T47D (cell line): ENCODE measurements around the gene PDE8A.

Experiments
- DNase-seq, 2 experiments: peaks; one replicate each; pipeline versions ENCODE4 v3.0.0 to v3.0.0-alpha.2; 2011 to 2012; ENCODE audit warnings: low read depth in 1 of 2, low spot score in 1 of 2
- JUND ChIP-seq: IDR thresholded peaks from 2 replicates; pipeline ENCODE4 v1.6.1; 2012; ENCODE audit warnings: low read depth
- in situ Hi-C: cut with HindIII; loops from 2 replicates; pipeline ENCODE4 v1.10.0; 2016; ENCODE audit warnings: low sequenced_read_pairs, low pct_unique_long_range_greater_than_20kb

Gene PDE8A

DNA sequence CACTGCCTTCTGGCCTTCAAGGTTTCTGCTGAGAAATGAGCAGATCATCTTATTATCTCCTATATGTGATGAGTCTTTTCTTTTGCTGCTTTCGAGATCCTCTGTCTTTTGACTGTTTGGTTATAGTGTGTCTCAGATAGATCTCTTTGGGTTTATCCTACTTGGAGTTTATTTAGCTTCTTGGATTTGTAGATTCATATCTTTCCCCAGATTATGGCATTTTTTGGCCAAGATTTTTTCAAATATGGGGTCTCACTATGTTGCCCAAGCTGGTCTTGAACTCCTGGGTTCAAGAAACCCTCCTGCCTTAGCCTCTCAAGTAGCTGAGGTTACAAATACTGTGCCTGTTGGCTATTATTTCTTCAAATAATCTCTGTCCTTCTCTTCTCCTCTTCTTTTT, 150.3 kb downstream of the PDE8A start:
- TF ChIP-seq JUND = no peak
- in situ Hi-C loops = no loop called here
- DNase-seq = no peak

DNA sequence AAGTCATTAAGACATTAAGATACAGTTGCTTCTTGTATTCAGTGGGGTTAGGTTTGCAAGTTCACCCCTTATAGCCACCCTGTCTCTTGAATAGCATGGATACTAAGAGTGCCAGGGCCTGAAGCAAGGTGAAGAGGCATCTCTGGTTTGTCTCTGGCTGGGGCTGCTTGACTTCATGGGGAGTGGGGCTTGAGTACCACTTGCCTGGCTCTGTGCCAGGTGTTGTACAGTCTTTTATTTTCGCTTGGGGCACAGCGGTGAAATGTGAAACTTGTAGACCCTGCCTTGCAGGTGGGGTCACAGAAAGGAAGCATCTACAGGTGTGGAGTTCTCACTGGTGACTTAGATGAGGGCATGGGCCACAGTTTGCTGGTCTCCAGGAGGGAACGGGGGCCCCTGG, 152.1 kb downstream of the PDE8A start:
- DNase-seq = no peak
- in situ Hi-C loops = no loop called here
- no peak for TF ChIP-seq JUND

DNA sequence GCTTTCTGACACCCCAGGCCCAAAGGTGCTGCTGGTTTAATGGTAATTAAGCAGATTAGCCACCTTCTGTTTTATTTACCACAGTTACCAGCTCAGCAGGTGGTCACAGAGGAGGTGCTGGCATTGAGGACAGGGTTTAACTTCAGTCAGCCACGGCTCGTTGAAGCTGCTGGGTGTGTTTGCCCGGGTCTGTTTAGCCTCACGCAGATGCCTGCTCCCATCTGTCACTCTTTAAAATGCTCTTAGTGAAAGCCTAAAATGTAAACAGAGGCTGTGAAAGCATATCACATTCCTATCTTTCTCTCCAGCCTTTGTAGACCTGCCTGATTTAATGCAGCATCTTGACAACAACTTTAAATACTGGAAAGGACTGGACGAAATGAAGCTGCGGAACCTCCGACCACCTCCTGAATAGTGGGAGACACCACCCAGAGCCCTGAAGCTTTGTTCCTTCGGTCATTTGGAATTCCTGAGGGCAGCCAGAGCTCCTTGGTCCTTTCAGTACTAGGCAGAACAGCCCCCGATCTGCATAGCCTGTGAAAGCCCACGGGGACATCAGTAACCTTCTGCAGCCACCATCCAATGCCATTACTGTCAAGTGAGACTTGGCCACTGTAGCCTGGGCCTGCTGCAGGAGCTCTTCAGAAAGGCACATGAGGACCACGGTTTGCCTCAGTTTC, 156.0 kb downstream of the PDE8A start:
- DNase-seq = no peak
- in situ Hi-C loops = no loop called here
- TF ChIP-seq JUND = no peak

DNA sequence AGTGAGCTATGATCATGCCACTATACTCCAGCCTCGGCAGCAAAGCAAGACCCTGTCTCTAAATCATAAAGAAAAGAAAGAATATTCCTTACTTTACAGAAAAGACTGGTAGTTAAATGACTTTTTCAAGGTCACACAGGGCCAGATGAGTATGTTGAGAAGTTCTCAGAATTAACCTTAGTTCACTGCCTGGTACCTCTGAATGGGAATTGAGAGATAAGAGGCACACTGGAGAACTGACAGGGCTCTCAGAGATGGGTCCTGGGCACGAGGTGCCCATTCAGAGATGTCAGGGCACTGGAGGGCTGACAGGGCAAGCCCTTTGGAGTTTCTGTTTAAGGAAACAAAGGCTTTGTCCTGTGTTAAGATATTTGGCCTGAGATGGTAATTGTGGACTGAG, 157.7 kb downstream of the PDE8A start:
- DNase-seq = no peak
- no peak for TF ChIP-seq JUND
- in situ Hi-C loops = no loop called here

DNA sequence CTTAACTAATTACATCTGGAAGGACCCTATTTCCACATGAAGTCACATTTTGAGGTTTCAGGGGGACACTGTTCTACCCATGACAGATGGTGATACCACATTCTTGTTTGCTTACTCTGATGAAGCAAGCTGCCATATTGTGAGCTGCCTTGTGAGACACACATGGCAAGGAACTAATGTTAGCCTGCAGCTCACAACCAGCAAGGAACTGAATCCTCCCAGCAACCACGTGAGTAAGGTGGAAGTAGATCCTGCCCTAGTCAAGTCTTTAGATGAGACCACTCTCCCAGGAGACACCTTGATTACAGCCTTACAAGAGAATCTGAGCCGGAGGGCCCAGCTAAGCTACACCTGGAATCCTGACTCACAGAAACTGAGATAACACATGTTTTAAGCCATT, 160.1 kb downstream of the PDE8A start:
- no peak for TF ChIP-seq JUND
- in situ Hi-C loops = no loop called here
- DNase-seq = no peak

DNA sequence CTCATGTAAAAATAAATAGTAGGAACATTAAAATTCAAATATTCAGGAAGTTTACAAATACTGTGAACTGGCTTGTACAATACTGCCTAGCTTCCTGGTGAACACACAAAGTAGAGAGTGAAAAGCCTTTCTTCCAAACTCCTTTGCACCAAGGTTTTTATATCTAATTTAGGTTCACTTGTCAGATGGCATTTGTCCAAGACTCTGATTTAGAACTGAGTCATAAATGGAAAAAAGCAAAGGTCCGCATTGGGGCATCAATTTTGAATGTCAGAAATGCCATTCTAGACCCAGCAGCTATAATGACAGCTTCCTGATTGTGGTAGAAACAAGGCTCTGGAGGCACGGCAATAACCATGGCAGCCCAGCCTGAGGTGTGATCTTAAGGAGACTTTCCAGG, 160.7 kb downstream of the PDE8A start:
- TF ChIP-seq JUND = no peak
- in situ Hi-C loops = no loop called here
- DNase-seq = no peak

DNA sequence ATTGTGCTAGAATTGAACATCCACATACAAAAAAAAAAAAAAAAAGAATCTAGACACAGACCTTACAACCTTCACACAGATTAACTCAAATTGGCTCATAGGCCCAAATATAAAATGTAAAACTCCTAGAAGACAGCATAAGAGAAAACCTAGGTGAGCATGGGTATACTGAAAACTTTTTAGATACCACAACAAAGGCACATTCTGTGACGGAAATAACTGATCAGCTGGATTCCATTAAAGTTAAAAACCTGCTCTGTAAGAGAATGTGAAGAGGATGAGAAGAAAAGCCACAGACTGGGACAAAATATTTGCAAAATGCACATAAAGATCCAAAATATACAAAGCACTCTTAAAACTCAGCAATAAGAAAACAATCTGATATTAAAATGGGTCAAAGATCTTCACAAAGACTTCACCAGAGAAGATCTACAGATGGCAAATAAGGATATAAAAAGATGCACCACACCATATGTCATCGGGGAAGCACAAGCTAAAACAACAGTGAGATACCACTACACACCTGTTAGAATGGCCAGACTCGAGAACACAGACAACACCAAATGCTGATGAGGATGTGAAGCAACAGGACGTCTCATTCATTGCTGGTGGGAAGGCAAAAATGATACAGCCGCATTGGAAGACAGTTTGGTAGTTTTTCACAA, 167.9 kb downstream of the PDE8A start:
- DNase-seq = no peak
- TF ChIP-seq JUND = no peak
- in situ Hi-C loops = no loop called here

DNA sequence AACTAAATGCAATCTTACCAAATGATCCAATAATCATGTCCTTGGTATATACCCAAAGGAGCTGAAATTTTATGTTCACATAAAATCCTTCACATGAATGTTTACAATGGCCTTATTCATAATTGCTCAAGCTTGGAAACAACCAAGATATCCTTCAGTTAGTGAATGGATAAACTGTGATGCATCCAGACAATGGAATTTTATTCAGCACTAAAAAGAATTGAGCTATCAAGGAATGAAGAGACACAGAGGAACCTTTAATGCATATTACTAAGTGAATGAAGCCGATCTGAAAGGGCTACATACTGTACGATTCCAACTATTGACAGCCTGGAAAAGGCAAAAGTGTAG, 168.4 kb downstream of the PDE8A start:
- DNase-seq = no peak
- TF ChIP-seq JUND = no peak
- in situ Hi-C loops = no loop called here

DNA sequence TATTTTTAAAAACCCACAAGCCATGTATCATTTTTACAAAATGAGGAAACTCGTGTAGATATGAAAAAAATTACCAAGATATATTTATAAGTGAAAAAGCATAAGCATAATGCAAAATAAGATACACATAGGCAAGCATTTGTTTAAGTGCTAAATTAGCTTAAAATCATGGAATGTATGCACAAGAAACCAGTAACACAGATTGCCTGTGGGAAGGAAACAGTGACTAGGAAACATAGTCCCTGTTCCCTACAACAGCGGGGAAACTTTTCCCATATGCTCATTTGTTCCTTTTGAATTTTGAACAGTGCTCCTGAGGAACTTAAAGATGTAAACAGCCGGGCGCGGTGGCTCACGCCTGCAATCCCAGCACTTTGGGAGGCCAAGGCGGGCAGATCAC, 169.5 kb downstream of the PDE8A start:
- no peak for TF ChIP-seq JUND
- in situ Hi-C loops = no loop called here
- no peak for DNase-seq

DNA sequence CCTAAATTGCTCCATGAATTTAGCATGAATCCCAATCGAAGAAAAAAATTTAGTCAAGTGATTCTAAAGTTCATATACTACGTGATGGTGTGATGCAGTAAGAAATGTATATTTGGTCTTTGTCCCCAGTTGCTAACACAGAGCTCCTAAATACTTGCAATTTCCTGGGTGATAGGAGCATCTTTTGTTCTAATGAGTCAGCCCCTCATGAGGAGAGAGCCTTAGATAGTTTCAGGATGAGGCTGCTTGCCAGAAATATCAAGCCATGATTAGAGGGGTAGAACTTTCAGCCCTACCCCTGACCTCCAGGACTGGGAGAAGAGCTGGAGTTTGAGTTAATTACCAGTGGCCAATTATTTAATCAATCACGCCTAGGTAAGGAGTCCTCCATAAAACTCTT, 170.2 kb downstream of the PDE8A start:
- in situ Hi-C loops = no loop called here
- no peak for DNase-seq
- TF ChIP-seq JUND = no peak

DNA sequence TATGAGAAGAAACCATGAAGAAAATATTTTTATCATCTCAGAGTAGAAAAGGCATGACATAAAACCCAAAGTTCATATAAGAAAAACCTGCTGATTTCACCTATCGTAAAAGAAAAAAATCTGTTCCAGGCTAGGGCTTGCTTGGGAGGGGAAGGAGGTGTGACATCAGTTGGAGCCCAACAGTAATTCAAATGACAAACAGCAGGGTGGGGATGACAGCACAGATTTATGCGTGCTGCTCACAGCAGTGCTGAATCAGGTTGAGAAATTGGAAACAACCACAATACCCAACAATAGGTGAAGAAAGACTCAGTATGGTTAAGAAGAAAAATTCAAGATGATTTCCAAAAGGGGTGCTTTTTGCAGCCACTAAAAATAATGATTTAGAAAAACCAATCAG, 172.4 kb downstream of the PDE8A start:
- no peak for DNase-seq
- in situ Hi-C loops = no loop called here
- no peak for TF ChIP-seq JUND

DNA sequence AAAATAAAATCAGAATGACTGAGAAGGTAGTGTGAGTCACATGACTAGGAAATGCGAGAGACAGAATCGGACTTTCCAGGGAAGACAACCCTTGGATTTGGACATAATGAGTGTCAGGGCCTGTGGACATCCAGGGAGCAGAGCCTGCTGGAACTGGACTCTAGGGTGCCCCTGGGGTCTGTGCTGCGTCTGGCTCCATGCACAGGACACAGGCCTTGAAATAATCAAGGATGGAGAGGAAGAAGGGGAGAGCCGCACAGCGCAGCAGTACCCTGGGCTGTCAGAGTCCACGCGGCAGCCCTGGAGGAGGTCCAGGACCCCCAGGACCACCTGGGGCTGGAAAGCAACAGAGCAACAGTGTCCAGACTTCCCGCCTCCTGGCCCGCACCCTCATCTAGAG, 173.7 kb downstream of the PDE8A start:
- no peak for TF ChIP-seq JUND
- in situ Hi-C loops = no loop called here
- DNase-seq = no peak

DNA sequence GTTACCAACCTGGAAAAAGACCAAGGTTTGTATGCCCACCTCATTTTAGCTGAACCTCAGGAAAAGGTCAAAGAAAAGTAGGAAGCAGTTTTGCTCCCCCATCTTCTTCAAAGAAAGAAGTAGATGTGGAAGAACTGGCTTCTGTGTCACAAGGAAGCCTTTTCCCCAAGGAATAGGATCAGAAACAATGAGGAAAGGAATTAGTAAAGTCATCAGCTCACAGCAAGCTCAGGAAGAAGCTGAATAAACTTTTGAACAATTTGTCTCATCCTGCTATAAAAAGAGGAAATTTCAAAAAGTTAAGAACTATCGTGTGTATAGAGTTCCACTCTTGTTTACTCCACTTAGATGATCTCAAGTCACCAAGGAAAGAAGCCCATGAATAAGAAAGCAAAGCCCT, 174.2 kb downstream of the PDE8A start:
- no peak for DNase-seq
- TF ChIP-seq JUND = no peak
- in situ Hi-C loops = no loop called here

DNA sequence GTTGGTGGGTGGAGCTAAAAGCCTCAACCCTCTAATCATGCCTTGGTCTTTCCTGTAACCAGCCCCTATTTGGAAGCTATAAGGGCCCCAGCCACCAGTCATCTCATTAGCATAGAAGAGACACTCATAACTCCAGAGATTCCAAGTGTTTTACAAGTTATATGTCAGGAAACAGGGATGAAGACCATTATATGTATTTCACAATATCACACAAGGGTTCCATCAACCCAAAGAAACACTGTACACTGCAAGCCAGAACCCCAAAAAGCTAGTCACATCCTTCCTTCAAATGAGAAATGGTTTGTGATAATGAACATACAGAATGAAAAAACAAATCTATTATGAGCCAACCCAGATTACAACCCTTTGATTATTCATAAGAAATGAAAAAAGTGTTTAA, 175.7 kb downstream of the PDE8A start:
- no peak for DNase-seq
- no peak for TF ChIP-seq JUND
- in situ Hi-C loops = no loop called here
